Left renal pelvis (tissue), 4 donors: ENCODE results near the gene LRRC10. TPM values are rescaled to one million over a fixed set of nuclear protein-coding genes. Genes with fewer than 3 reads are reported as not detected.

Source experiments
- DNase-seq, 4 donors: peaks; one replicate each; pipeline ENCODE4 v3.0.0-alpha.2; 2013; ENCODE audit warnings: low read depth in 4 of 4, low spot score in 3 of 4
- polyA plus RNA-seq, 4 donors: library from polyadenylated mRNA; unstranded; fragments of 120-200 nt; gene quantifications; one replicate each; pipeline ENCODE4 v1.2.1, GENCODE V29; 2013; ENCODE audit not compliant: insufficient read length in 4 of 4

LRRC10 gene
- polyA plus RNA-seq, 4 donors, result not detected

GRCh38 chr12:69570545-69571399 is 39.9 kb downstream of the LRRC10 start:
- DNase-seq, result peak in 1 of 4 donors; percentile 49

DNA sequence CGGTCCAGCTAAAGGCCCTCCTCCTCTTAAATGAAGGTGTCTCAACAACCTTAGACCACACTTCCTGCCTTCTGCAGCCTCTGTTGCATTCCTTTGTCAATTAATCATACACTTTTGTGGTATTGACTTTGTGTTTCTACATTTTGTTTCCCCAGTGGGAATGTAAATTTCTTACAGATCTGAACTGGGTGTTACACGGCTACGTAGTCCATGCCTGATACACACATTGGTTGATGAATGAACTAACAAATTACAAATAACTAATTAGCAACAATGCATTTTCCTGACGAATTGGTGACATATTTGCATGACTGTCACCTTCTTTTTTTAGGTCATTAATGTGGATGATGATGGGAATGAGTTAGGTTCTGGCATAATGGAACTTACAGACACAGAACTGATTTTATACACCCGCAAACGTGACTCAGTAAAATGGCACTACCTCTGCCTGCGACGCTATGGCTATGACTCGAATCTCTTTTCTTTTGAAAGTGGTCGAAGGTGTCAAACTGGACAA is 40.6 kb downstream of the LRRC10 start:
- no peak for DNase-seq

DNA sequence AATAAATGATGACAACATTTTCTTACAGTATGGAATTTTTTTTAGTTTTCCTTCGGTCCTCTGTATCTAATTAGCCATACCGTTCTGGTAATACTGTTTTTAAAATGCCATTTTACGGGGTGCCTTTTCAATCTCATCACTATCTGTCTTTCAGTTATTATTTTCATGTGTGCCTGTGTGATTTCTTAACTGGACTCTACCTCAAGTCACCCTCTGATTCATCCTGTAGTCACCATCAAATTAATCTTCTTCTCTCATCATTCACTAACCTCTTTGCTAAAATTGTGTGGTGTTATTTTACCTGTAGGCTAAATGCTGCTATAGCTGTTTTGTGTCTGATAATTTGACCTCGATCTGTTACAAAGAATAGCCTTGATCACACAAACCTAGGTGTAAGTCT is 41.5 kb downstream of the LRRC10 start:
- no peak for DNase-seq

DNA sequence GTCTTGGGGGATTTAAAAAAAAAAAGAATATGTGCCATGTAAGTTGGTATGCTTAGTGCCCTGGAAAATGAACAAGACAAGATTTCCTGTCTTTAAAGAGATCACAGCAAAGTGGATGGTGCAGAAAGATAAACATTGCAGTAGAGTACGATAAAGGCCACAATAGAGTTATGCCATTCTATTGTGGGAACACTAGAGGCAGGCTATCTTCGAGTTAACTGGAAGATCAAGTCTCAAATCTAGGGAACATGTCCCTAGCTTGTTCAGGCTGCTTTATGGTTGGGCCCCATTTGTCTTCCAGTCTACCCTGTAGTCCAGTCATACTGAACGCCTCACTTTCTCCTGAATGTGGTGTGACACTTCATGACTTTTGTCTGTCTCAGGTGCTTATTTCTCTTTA is 44.1 kb downstream of the LRRC10 start:
- DNase-seq, result no peak

DNA sequence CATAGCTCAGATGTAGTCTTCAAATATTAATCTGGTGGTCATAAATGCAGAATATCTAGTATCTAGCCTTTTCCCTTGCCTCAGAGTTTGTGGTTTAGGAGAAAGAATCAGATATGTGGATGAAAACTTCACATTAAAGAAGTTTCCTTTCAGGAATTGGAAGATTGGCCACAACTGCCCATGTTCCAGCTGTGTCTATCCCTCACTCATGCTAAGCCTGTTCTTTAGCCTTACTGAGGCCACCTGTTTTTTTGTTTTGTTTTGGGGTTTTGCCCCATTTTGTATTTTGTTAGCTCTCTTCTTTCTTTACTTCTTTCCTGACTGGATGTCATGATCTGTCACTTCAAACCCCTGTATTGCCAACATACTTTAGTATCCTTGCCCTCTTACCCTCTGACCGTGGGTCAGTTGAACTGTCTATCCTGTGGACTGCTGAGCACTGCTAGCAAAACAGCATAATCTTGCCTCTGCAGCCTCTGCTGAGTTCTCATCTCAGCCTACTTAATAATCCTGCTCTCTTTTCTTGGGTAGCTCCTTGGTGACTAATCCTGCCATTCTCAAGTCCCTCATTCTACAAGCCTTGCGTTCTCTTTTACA is 47.4 kb downstream of the LRRC10 start:
- DNase-seq, result no peak

Other genes starting within 250 kb of the LRRC10 start
- gene FRS2, start 140.5 kb downstream of the LRRC10 start, polyA plus RNA-seq, result 10 to 100 TPM; 42.7 to 54.7 (median 48.8) TPM
- 100 to 1,000 TPM; 160 to 267 (median 255) TPM for gene CCT2, start 25.4 kb downstream of the LRRC10 start, polyA plus RNA-seq
- under 1 TPM; 0.06 to 0.46 (median 0.30) TPM for gene BEST3, start 88.4 kb upstream of the LRRC10 start, polyA plus RNA-seq
- 10 to 100 TPM in 3 of 4 donors, 1 to 10 TPM in 1; 8.1 to 94.1 (median 71.7) TPM for gene RAB3IP, start 128.0 kb upstream of the LRRC10 start, polyA plus RNA-seq
- 1 to 10 TPM in 3 of 4 donors, under 1 TPM in 1; 0.23 to 2.1 (median 1.2) TPM for gene MYRFL, start 214.3 kb upstream of the LRRC10 start, polyA plus RNA-seq